Activated CD4-positive, alpha-beta T cell treated with anti-CD3 and anti-CD28 coated beads, Interleukin-10, Interleukin-2, amounts not matched to agents 100 ng/mL and 50 ng/mL, durations not matched to agents 16 hours and 8 hours (primary cell): ENCODE measurements around the gene RAD51C.
"Not testable (repeated sequence)": the region's sequence is repeated elsewhere in the genome, so short reads cannot be mapped to it uniquely, and the experiment has no call there.

Source experiments
- DNase-seq: peaks from one replicate; pipeline ENCODE4 v3.0.0-alpha.2; 2020

The RAD51C gene

DNA sequence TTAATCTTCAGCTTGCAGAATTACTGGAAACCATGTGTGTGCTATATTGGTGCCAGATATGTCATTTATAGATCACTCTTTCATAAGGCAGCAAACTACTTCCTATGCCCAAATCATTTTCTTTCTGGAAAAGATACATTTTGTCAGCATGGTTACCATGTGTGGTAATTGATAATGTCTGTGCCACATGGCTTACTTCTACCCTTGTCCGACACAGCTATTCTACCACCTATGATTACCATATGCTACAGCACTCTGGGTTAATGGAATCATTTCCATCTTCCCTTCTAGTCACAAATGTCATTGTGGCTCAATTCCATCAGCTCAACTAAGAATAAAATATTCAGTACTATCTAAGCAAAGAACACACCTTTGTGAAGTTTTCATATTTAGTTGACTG is 55.3 kb downstream of the RAD51C start:
- DNase-seq: no peak

DNA sequence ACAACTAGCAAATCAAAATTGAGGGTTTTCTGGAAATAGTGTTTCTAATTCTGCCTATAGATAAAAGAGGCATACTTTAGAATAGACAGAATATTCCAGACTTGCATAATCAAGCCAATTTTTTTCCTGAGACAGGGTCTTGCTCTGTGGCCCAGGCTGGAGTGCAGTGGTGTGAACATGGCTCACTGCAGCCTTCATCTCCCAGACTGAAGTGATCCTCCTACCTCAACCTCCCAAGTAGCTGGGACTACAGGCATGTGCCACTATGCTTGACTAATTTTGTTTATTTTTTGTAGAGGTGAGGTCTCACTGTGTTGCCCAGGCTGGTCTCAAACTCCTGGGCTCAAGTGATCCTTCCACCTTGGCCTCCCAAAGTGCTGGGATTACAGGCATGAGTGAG is 57.2 kb downstream of the RAD51C start:
- not testable (repeated sequence) for DNase-seq

DNA sequence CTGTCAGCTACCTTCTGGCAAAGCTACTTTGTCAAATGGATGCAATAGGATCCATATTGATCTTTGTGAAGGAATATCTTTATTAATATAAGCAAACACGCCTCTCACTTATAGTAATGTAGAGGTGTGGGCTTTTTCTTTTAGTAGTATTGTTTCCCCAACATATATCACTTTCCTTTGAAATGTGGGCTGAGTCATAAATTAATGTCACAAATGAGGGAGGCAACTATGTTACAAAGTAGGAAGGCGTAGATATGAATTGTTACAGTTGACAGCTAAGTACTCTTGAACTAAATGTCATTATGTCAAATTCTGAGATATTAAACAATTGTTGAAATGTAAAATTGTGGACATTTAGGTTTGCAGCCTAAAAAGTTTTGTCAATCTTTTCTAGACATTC is 60.6 kb downstream of the RAD51C start:
- DNase-seq: no peak

DNA sequence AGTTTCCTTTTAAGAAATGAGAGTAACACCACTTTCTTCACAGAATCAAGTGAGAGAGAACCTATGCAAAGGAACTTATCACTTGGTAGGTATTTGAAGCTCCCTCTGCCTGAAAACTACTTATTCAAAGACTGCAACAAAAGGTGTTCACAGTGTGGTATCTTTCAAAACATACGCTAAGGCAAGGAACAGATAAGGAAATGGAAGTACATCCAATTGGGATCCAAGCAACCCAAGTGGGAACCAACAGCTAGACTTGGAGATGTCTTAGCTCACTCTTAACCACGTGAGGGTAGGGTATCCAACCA is 62.8 kb downstream of the RAD51C start:
- DNase-seq: no peak

DNA sequence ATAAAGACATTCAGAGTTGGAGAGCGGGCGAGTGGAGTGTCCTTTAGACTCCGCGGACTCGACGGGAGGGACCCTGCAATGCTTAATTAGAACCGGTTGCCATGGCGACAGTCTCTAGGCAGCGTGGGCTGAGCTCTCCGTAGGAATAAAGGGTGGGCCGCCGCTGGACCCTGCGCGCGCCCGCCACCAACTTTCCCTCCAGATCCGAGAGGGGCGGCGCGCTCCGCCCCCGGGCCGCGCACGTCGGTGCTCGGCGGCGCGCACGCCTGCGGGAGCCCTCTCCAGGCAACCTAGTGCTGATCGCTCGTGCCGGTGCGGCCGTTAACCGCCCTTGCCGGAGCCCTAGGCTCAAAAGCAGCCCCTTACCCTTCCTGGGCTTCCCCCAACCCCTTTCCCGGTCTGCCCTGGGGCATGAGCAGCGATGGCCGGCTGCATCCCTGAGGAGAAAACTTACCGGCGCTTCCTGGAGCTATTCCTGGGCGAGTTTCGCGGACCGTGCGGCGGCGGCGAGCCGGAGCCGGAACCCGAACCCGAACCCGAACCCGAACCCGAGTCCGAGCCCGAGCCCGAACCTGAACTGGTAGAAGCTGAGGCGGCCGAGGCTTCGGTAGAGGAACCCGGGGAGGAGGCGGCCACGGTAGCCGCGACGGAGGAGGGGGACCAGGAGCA is 63.3 kb downstream of the RAD51C start, which contains the start of gene PPM1E:
PPM1E (plus strand) TSS at position 278 of the 669 bp plus-strand sequence.
- DNase-seq: peak; percentile 70

DNA sequence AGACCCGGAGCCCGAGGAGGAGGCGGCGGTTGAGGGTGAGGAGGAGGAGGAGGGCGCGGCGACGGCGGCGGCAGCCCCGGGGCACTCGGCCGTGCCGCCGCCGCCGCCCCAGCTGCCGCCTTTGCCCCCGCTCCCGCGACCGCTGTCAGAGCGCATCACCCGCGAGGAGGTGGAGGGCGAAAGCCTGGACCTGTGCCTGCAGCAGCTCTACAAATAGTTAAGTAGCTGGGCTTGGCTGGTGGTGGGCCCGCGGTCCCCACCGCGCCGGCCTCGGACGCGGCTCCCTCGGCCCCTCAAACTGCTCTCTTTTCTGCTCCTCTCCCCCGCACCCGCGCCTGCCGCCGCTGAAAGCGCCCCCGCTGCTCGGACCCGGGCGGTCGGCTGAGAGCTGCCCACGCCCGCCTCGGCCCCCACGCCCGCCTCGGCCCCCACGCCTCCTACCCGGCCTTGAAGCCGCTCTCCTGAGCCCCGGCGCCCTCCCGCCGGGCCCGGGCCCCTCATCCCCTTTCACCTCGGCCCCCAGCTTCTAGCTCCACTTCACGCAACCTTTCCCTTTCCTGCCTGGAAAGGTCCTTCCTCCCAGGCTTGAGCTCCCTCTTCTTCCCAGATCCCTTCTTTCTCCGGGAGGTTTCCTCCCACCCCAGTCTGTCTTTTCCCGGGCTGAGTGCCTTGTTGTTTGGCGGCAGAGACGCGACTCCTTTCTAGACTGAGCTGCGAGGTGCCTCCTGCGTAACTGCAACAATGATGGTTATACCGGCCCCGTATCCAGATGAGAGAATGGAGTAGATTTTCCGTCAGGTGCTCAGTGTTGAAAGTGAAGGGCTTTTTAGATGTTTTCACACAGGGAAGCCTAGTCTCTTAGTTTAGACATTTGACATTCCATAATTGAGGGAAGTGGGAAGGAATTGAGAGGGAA is 64.1 kb downstream of the RAD51C start:
- peak; percentile 8 for DNase-seq

DNA sequence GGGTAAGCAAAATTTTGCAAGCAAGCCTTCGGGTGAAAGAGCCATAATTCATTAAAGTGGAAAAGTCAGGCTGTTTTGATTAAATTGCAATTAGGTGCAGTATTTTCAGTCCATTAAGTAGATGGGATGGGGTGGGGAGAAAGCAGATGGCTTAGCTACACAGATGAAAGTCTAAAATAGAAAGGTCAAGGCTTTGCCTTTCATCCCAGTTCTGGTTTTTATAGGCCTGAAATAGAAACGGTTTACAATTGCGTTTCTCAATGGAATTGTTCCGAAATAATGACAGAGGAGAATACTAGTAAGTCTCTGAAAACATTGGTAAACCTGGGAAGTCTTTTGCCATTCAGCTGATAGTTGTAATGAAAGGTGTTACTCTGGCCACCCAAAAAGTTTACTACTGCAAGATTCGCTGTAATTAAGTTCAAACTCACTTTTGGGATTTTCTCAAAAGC is 64.8 kb downstream of the RAD51C start:
- no peak for DNase-seq

DNA sequence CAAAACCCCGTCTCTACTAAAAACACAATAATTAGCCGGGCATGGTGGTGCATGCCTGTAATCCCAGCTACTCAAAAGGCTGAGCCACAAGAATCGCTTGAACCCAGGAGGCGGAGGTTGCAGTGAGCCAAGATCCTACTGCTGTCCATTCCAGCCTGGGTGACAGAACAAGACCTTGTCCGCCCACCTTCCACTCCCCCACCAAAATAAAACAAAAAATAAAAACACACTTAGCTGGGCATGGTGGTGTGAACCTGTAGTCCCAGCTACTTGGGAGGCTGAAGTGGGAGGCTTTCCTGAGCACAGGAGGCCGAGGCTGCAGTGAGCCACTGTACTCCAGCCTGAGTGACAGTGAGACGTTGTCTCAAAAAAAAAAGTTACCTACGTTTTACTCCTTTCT is 66.5 kb downstream of the RAD51C start:
- no peak for DNase-seq

DNA sequence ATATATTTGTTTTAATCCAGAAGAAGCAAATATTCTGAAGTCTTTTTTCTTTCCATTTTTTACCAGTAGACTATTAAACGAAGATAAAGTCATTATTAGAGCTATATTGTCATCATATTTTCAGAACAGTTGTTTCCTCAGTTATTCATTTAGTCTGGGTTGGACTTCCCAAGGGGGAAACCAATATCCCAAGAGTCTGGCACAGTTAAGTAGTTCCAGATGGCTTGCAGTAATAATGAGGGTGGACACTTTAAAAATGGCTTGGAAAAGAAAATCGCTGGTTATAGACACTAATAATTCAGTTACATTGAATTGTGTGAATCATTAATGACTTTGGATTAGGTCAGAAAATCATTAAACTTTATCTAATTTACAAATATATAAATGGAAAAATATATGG is 67.1 kb downstream of the RAD51C start:
- DNase-seq: no peak

DNA sequence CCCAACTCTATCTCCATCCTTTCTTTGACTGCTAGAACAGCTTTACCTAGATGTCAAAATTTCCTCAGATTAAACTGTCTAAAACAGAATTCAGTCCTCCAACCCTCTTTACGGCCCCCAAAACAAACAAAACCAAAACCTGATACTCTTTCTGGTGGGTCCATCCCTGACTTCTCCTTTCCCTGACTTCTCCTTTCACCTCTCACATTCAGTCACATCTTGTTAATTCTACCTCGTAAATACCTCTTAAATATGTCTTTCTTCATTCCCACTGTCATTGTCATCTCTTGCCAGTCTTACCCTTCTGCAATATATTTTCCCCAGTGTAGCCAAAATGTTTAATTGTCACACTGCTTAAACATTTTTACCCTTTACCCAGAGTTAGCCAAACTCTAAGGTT is 67.8 kb downstream of the RAD51C start:
- no peak for DNase-seq

DNA sequence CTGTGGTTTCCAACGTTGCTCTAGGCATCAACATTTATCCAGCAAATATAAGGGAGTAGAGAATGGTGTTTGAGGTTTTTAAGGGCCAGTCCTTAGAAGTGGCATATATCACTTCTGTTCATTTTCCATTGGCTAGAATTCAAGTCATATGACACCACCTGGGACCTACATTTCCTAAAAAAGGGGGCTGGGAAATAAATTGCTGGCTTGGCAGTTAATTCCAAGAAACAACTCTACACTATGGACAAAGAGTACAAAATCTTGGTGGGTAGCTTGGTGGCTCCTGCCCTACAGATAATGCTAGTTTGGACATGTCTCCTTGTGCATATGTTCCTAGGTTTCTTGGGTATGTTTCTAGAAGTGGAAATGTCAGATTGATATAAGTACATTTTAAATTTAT is 70.9 kb downstream of the RAD51C start:
- DNase-seq: no peak

DNA sequence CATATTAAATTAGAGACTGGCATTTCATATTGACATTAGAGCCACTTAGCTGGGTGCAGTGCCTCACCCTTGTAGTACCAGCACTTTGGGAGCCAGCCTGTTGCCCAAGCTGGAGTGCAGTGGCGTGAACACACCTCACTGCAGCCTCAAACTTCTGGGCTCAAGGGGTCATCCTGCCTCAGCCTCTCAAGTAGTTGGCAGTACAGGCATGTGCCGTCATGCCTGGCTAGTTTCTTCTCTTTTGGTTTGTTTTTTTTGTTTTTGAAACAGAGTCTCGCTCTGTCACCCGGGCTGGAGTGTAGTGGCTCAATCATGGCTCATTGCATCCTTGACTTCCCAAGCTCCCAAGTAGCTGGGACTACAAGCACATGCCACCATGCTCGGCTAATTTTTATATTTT is 72.0 kb downstream of the RAD51C start:
- DNase-seq: no peak

DNA sequence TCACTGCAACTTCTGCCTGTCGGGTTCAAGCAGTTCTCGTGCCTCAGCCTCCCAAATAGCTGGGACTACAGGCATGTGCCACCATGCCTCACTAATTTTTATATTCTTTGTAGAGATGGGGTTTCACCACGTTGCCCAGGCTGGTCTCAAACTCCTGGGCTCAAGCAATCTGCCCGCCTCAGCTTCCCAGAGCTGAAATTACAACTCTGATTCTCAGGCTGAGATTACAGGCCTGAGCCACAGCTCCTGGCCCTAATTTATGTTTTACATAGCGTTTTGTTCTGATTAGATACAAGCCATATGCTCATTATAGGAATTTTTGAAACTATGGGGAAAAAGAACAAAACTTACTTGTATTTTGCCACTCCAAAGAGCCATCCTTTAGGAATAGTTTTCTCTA is 86.1 kb downstream of the RAD51C start:
- not testable (repeated sequence) for DNase-seq

DNA sequence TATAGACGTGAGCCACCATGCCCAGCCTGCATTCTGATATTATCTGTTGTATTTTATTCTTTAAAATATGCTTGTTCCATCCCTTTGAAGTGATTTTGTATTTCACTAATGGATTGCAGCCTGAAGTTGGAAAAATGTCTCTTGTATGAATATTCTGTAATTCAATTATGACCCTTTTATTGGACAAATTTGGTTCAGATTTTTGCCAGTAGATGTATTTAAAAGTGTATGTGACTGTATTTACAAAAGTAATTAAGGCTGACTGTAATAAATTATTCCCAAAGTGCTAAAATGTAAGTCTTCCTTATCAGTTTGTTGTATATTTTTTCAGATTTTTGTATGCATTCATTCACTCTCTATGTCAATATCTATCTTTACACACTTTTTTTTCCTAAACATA is 87.0 kb downstream of the RAD51C start:
- DNase-seq: no peak

DNA sequence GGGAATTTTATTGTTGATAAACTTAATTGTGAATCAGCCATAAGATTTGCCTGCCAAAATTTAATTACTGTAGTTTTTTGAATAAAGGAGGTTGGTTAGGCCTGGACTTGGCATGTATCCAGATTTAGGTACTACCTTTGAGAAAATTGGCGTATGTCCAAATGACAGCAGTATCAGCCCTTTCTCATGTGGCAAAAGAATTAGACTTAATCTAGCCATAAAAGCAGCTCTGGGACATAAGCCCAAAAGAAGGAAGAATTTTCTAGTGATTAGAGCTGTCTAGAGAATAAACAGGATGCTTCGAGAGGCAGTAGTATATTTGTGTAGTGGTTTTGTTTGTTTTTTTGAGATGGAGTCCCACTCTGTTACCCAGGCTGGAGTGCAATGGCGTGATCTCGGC is 91.0 kb downstream of the RAD51C start:
- no peak for DNase-seq

DNA sequence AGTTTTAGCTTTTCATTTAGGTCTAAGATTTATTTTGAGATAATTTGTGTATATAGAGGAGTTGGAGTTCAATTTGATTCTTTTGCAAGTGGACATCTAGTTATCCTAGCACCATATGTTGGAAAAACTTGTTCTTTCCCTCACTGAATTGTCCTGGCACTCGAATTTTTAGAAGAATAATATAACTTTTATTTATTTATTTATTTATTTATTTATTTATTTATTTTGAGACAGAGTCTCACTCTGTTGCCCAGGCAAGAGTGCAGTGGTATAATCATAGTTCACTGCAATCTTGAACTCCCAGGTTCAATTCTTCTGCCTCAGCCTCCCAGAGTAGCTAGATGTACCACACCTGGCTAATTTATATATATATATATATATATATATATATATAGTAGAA is 92.7 kb downstream of the RAD51C start:
- no peak for DNase-seq
